NCI-H2081 (cell line): ENCODE data around the gene ZNF462.

Source experiments
- DNase-seq, 2 experiments: peaks; one replicate each; lab custom pipeline; 2025; lab: John Stamatoyannopoulos, UW

Gene ZNF462

GRCh38 chr9:107007402-107007801 lies 144.4 kb downstream of the ZNF462 start:
- no peak for DNase-seq

- no peak for DNase-seq
Measured at GRCh38 chr9:107008011-107008410, 145.0 kb downstream of the ZNF462 start.

- DNase-seq = no peak
Measured at GRCh38 chr9:107008447-107008846, 145.5 kb downstream of the ZNF462 start.

GRCh38 chr9:107016383-107016782 lies 153.4 kb downstream of the ZNF462 start:
- no peak for DNase-seq

- no peak for DNase-seq
Measured at GRCh38 chr9:107018861-107019545, 156.0 kb downstream of the ZNF462 start.

- no peak for DNase-seq
Measured at GRCh38 chr9:107020040-107020530, 157.1 kb downstream of the ZNF462 start.

GRCh38 chr9:107024193-107024592 lies 161.2 kb downstream of the ZNF462 start:
- no peak for DNase-seq

- DNase-seq = no peak
Measured at GRCh38 chr9:107025260-107026035, 162.5 kb downstream of the ZNF462 start.

- DNase-seq = no peak
Measured at GRCh38 chr9:107029146-107029545, 166.2 kb downstream of the ZNF462 start.

- DNase-seq = no peak
Measured at GRCh38 chr9:107033966-107034365, 171.0 kb downstream of the ZNF462 start.

- no peak for DNase-seq
Measured at GRCh38 chr9:107034831-107035230, 171.9 kb downstream of the ZNF462 start.

GRCh38 chr9:107036367-107036766 lies 173.4 kb downstream of the ZNF462 start:
- no peak for DNase-seq

- DNase-seq = peak in 1 of 2 experiments; percentile 28
Measured at GRCh38 chr9:107039542-107039941, 176.6 kb downstream of the ZNF462 start.

GRCh38 chr9:107042606-107043005 lies 179.6 kb downstream of the ZNF462 start:
- no peak for DNase-seq

- DNase-seq = peak in 1 of 2 experiments; percentile 13
Measured at GRCh38 chr9:107043886-107044285, 180.9 kb downstream of the ZNF462 start.

GRCh38 chr9:107044872-107045271 lies 181.9 kb downstream of the ZNF462 start:
- DNase-seq = no peak

- no peak for DNase-seq
Measured at GRCh38 chr9:107046692-107047091, 183.7 kb downstream of the ZNF462 start.

- DNase-seq = no peak
Measured at GRCh38 chr9:107049046-107049802, 186.3 kb downstream of the ZNF462 start.

- DNase-seq = no peak
Measured at GRCh38 chr9:107049803-107050184, 186.8 kb downstream of the ZNF462 start.

GRCh38 chr9:107051392-107051791 lies 188.4 kb downstream of the ZNF462 start:
- no peak for DNase-seq

- DNase-seq = no peak
Measured at GRCh38 chr9:107054146-107054545, 191.2 kb downstream of the ZNF462 start.

- no peak for DNase-seq
Measured at GRCh38 chr9:107059220-107059619, 196.3 kb downstream of the ZNF462 start.

- DNase-seq = no peak
Measured at GRCh38 chr9:107060062-107060461, 197.1 kb downstream of the ZNF462 start.
